Activated T-helper 2 cell treated with anti-CD3 and anti-CD28 coated beads, Interferon-gamma antibody, Interleukin-2, Interleukin-4, amounts not matched to agents 10 μg/mL and 5 μg/mL and 100 μg/mL, durations not matched to agents 14 hours and 24 hours and 36 hours (primary cell): ENCODE data around the gene CFAP74. TPM values are rescaled to one million over a fixed set of nuclear protein-coding genes. Genes with fewer than 3 reads are reported as not detected.

Experiments used
- DNase-seq: peaks from one replicate; pipeline ENCODE4 v3.0.0; 2021; ENCODE audit warnings: low spot score
- H3K27ac Mint-ChIP-seq: one replicate; pipeline ENCODE4 v1.8.0; 2021; ENCODE audit warnings: mixed read lengths
- H3K27me3 Mint-ChIP-seq: one replicate; pipeline ENCODE4 v1.8.0; 2021; ENCODE audit warnings: low read depth, mixed read lengths
- H3K36me3 Mint-ChIP-seq: one replicate; pipeline ENCODE4 v1.8.0; 2021; ENCODE audit warnings: low read depth, mixed read lengths
- H3K4me1 Mint-ChIP-seq: one replicate; pipeline ENCODE4 v1.8.0; 2021; ENCODE audit warnings: low read depth, mixed read lengths
- H3K4me3 Mint-ChIP-seq: one replicate; pipeline ENCODE4 v1.8.0; 2021; ENCODE audit warnings: low read depth, mild to moderate bottlenecking, moderate library complexity, mixed read lengths
- H3K9me3 Mint-ChIP-seq: one replicate; pipeline ENCODE4 v1.8.0; 2021; ENCODE audit warnings: mixed read lengths
- intact Hi-C: fragments of 100-400 bp; cut with micrococcal nuclease; formaldehyde crosslinking; loops from one replicate; pipeline ENCODE4 v1.15.1; 2023
- total RNA-seq: library from RNA; stranded (reverse); gene quantifications from 2 replicates; pipeline ENCODE4 v1.2.3, GENCODE V29; 2022

CFAP74 gene
- total RNA-seq, 1 donor from 2014 or later: not detected

DNA sequence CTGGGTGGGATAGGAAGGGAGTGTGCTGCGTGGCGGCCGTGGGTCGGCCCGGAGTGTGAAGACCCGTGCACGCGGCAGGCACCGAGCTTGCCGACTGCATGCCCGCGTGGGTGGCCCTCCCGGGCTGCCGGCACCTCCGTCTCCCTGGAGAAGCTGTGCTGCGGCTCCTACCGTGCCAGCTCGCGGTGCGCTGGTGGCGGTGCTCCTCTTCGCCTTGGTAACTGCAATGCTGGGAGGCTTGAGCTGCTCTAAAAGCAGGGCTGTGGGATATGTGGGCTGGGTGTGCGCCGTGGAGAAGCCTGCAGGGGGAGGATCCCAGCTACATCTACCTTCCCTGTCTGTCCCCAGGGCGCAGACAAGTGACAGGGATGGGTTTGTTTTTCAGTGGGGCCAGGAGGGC lies 18.0 kb upstream of the CFAP74 start:
- Mint-ChIP-seq H3K4me1 (no peaks in the 10 kb centered on the region), H3K36me3 (no peaks in the 10 kb centered on the region), H3K27me3 (peaks cover 34% of the 10 kb centered on the region), H3K4me3 (no peak overlapping the region), H3K9me3 (no peaks in the 10 kb centered on the region), H3K27ac (no peak overlapping the region)
- DNase-seq: no peak
- intact Hi-C loops: no loop called here

DNA sequence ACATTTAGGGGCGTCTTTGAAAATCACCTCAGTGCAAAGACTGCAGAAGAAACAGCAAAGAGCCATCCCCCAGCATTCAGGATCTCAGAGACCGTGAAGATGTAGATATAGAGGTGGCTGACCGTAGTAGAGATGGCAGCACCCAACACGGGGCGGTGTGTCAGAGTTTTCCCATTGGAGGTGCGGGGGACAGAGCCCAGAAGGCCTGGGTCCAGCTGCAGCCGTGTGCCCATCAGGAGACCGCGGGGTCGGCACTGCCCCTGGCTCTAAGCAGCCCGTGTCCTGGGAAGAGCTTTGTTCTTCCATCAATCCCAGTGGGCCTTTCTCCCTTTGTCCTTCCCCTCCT lies 16.7 kb upstream of the CFAP74 start:
- Mint-ChIP-seq H3K36me3 (no peaks in the 10 kb centered on the region), H3K4me1 (no peaks in the 10 kb centered on the region), H3K9me3 (no peaks in the 10 kb centered on the region), H3K27me3 (peaks cover 34% of the 10 kb centered on the region), H3K27ac (no peak overlapping the region), H3K4me3 (no peak overlapping the region)
- intact Hi-C loops: no loop called here
- no peak for DNase-seq

DNA sequence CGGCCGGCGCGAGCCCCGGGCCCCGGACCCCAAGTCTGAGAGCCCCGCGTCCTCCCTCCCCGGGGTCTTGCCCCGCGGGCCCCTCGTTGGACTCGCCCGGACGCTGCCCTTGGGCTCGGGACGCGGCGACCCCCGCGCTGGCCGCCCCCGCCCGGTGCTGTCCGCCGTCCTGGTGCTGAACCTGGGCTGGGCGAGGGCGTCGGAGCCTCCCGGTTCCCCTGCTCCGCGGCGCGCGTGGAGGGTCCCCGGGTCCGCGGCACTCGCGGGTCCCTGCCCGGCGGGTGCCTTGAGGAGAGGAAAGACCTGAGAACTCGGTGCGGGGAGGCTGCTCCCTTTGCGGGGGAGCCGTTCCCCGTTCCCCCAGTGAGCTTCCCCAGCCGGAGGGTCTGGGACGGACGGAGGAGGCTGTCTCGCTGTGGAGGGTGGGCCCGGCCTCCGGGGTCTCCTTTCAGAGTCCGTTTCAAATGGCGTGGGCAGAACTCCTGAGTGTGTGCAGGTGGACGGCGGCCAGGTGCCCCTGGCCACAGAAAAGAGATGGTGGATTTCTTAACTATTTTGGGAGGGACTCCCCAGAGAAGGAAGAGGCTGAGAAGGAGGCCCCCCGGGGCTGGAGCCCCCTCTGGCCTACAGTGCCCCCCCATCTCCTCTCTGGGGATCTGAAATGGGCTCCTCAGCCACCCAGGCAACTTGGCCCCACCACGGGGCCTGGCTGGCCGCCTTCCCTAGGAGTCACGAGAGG lies 16.2 kb upstream of the CFAP74 start:
- H3K4me3 Mint-ChIP-seq: no peak overlapping the region
- peaks cover 34% of the 10 kb centered on the region for H3K27me3 Mint-ChIP-seq
- no peaks in the 10 kb centered on the region for H3K4me1 Mint-ChIP-seq
- no peak overlapping the region for H3K27ac Mint-ChIP-seq
- intact Hi-C loops: no loop called here
- H3K36me3 Mint-ChIP-seq: no peaks in the 10 kb centered on the region
- DNase-seq: no peak
- H3K9me3 Mint-ChIP-seq: no peaks in the 10 kb centered on the region

DNA sequence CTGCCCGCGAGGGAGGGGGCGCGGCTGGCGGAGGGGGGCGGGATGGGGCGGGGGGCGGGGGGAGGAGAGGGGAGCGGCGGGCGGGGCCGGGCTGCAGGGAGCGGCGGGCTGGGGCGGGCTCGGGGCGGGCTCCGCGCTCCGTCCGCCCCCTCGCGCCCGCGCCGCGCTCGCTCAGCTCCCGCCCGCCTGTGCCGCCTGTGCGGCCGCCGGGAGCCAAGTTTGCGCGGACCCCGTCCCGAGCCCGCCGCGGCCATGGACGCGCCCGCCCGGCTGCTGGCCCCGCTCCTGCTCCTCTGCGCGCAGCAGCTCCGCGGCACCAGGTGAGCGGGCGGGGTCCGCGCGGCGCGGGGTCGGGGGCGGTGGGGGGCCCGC lies 15.6 kb upstream of the CFAP74 start, which contains the start of gene GABRD:
TSS of gene GABRD (plus strand) at position 174 of the 372 bp plus-strand sequence. CDS start at position 253, 79 bp downstream.
- no peak within 1 kb of the TSS for H3K4me3 Mint-ChIP-seq
- intact Hi-C loops: no loop called here
- no peak for DNase-seq

DNA sequence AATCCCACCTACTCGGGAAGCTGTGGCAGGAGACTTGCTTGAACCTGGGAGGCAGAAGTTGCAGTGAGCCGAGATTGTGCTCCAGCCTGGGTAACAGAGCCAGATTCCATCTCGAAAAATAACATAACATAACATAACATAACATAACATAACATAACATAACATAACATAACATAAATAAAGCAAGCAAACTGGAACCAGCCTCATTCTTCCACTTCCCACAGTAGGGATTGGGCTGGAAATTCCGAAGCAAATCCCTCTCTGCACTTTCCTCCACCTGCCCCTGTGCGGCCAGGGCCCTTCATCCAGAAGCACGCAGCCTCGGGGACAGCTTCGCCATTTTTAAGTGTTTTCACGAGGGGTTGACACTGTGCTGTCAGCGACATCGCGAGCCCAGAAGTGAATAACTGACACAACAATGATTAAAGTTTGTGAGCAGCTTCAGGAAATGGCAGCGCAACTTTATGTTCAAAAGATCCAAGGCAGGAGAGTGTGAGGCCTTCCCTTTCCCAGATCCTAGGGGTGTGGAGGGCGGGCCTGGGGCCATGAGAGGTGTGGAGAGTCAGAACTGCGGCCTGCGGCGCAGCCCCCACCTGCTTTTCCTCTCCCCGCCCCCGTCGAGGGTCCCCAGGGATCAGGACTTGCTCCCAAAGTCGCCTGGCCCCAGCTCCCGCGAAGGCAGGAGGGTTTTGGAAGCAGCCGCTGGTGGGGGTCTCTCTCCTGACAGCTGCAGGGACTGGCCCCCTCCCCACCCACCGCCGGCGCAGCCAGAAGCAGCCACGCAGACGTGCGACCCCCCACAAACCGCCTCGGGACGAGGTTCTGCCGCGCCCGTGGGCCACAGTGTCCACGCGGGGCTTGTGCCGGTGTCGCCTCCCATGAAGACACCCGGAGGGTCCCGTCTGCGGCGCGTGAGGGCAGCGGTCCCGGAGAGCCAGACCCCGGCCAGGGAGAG lies 14.9 kb upstream of the CFAP74 start:
- no peaks in the 10 kb centered on the region for H3K9me3 Mint-ChIP-seq
- intact Hi-C loops: no loop called here
- H3K27me3 Mint-ChIP-seq: peaks cover 34% of the 10 kb centered on the region
- H3K36me3 Mint-ChIP-seq: no peaks in the 10 kb centered on the region
- no peaks in the 10 kb centered on the region for H3K4me1 Mint-ChIP-seq
- no peak overlapping the region for H3K4me3 Mint-ChIP-seq
- no peak overlapping the region for H3K27ac Mint-ChIP-seq
- DNase-seq: no peak

More for the DNA sequence above, 15.6 kb upstream of the CFAP74 start, which contains the start of gene GABRD:
- Mint-ChIP-seq H3K27ac (no peak within 1 kb of the TSS), H3K27me3 (peaks cover 34% of the 10 kb centered on the region), H3K9me3 (no peaks in the 10 kb centered on the region), H3K36me3 (no peaks in the 10 kb centered on the region), H3K4me1 (no peaks in the 10 kb centered on the region)

DNA sequence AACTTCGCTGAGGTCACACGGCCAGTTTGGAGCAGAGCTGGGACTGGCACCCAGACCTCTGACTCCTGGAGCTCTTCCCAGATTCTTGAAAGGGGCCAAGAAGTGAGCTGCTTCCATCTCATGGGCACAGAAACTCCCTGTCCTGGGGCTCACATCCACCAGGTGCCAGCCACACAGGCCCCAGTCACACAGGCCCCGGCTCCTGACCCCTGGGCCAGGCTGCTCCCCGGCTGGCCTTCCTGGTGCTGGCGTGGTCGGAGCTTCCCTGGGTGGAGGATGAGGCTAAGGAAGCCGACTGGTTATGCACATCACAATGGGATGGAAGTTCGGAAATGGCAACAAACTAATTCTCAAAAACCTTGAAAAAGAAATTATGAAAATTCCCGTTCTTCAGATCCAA lies 12.5 kb upstream of the CFAP74 start:
- no peaks in the 10 kb centered on the region for H3K9me3 Mint-ChIP-seq
- H3K27ac Mint-ChIP-seq: no peak overlapping the region
- H3K36me3 Mint-ChIP-seq: no peaks in the 10 kb centered on the region
- H3K27me3 Mint-ChIP-seq: peaks cover 30% of the 10 kb centered on the region
- no peak overlapping the region for H3K4me3 Mint-ChIP-seq
- intact Hi-C loops: no loop called here
- no peaks in the 10 kb centered on the region for H3K4me1 Mint-ChIP-seq
- no peak for DNase-seq

DNA sequence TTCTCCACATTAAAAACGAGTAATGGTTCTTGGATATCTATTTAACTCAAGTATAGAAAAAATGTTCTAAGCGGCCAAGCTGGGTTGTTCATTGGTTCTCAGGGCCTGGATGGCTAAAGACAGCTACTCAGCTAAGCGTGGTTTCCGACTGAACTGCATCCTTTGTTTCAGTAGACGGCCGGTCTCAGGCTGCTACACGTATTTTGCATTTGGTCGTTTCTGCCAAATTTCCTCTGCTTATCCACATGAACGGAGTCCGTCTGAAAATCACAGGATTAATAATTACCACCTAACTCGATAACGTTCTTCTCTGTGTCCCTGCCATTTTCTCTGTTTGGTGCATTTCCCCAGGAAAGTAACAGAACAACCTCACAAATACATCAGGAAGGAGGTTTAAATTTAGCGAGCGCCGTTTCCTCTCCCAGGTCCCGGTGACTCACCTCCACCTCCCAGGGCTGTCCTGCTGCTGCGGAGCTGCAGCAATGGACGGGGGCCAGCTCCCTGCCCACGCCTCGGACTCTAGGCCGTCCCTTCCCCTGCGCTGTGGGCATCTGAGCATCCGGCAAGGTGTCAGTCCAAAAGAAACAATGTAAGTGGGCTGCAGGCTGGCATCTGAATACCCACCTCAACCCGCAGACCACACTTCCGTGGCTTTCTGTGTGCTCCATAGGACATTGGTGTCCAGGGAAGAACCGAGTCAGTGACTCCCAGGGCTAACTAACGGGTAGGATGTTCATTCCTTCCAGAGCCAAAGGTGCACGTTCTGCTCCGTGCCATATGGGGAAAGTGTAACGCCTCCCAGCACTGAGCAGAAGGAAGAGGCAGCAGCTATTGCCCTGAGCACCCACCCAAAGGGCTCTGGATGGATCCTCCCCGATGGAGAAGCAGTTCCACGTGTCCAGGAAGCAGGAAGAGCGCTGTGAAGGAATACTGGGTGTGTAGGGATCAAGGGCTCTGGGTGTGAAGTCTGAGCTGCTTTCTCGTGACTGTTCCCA lies 11.5 kb upstream of the CFAP74 start:
- Mint-ChIP-seq H3K27ac (no peak overlapping the region), H3K9me3 (no peaks in the 10 kb centered on the region), H3K36me3 (no peaks in the 10 kb centered on the region), H3K4me3 (no peak overlapping the region), H3K4me1 (no peaks in the 10 kb centered on the region), H3K27me3 (peaks cover 25% of the 10 kb centered on the region)
- intact Hi-C loops: no loop called here
- no peak for DNase-seq

DNA sequence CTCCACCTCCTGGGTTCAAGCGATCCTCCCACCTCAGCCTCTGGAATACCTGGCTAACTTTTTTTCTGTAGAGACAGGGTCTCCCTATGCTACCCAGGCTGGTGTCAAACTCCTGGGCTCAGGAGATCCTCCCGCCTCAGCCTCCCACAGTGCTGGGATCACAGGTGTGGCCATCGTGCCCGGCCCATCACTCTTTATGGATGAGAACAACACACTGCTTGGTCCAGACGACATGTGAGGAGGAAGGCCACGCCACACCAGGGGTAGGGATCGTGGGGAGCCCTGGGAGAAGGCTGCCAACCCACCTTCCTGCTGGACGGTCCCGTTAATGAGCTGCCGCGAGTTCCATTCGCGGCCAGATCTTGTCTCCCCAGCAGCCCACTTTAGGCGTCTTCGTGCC lies 10.6 kb upstream of the CFAP74 start:
- Mint-ChIP-seq H3K4me1 (no peaks in the 10 kb centered on the region), H3K36me3 (no peaks in the 10 kb centered on the region), H3K27ac (no peak overlapping the region), H3K27me3 (peaks cover 21% of the 10 kb centered on the region), H3K4me3 (no peak overlapping the region), H3K9me3 (no peaks in the 10 kb centered on the region)
- intact Hi-C loops: no loop called here
- no peak for DNase-seq

DNA sequence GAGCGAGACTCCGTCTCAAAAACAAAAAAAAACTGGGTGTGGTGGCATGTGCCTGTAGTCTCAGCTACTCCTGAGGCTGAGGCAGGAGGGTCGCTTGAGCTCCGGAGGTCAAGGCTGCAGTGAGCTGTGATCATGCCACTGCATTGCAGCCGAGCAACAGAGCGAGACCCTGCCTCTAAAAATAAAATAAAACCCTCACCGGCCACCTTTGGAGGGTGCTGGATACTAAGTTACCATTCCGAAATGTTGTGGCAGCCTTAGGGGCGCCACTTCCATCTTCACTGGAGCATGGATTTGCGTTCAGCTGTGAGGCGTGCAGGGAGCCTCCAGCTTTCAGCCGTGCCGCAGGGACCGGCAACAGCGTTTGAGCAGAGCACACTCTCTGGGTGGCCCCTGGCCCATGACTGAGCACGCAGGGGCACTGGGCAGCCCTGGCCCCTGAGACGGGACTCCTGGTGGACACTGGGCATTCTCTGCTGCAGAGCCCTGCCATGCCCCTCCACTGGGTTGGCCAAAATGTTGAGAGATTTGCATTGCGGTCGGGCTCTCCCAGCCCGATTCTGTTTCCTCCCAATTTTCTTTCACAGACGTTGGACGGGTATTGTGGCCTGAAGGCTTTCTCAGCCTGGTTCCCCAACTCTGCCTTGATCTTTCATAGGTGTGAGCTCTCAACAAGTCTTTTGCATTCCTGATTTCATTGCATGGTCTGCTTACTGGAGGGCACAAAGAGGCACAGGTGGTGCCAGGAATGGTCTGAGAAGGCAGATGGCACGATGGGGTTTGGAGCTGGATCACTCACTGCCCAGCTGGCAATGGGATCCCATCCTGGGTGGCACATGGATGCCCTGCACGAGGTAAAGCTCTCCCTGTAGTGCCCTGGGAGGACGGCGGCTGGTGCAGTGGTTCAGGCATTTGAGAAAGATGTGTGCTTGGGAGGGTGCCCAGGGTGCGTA lies 5.8 kb upstream of the CFAP74 start:
- Mint-ChIP-seq H3K27me3 (peaks cover 16% of the 10 kb centered on the region), H3K4me3 (no peak overlapping the region), H3K4me1 (no peaks in the 10 kb centered on the region), H3K27ac (no peak overlapping the region), H3K9me3 (no peaks in the 10 kb centered on the region), H3K36me3 (no peaks in the 10 kb centered on the region)
- intact Hi-C loops: no loop called here
- no peak for DNase-seq

DNA sequence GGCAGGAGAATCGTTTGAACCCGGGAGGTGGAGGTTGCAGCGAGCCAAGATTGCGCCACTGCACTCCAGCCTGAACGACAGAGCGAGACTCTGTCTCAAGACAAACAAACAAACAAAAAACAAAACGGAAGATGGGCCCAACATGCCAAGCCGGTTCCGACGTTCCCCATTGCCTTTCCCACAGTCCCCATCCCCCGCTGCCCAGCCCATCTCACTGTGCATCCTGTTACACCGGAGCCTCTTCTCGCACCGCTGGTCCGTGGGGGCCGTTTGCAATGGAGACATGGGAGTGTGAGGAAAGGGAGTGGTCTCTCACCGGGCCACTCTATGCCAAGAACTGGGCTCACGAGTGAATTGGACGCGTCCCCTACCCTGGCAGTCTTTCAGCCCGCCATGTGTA lies 1.3 kb upstream of the CFAP74 start:
- intact Hi-C loops: no loop called here
- peaks cover 33% of the 10 kb centered on the region for H3K27me3 Mint-ChIP-seq
- no peaks in the 10 kb centered on the region for H3K36me3 Mint-ChIP-seq
- no peaks in the 10 kb centered on the region for H3K9me3 Mint-ChIP-seq
- H3K27ac Mint-ChIP-seq: no peak overlapping the region
- no peak for DNase-seq
- no peak overlapping the region for H3K4me3 Mint-ChIP-seq
- no peaks in the 10 kb centered on the region for H3K4me1 Mint-ChIP-seq

DNA sequence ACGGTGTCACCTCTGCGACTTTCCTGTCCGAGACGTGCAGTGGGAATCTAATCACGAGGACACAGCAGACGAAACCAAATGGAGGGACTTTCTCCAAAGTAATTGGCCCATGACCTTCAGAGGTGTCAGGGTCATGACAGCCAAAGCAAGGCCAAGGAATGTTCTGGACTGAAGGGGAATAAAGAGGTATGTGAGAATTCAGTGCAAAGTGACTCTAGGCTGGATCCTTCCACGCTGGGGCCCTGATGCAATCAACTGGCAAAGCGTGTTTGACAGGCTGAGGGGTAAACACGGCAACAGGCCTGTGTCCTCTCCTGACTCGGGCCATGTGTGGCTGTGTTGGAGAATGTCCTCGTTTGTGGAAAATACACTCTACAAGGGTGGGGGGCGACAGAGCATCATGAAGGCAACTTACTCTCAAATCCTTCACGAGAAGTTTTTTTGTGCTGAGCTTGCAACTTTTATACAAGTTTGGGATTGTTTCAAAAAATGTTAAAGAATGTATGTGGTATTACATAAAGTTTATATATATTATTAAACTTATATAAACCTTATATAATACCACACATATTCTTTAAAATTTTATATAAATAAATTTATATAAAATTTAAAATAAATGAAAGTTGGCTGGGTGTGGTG lies 1.7 kb downstream of the CFAP74 start:
- intact Hi-C loops: no loop called here
- H3K4me1 Mint-ChIP-seq: no peaks in the 10 kb centered on the region
- no peaks in the 10 kb centered on the region for H3K9me3 Mint-ChIP-seq
- H3K36me3 Mint-ChIP-seq: no peaks in the 10 kb centered on the region
- DNase-seq: no peak
- H3K27ac Mint-ChIP-seq: no peak overlapping the region
- peaks cover 41% of the 10 kb centered on the region for H3K27me3 Mint-ChIP-seq
- no peak overlapping the region for H3K4me3 Mint-ChIP-seq
